Measurements from ENCODE around the gene FGF4. TPM values are rescaled to one million over a fixed set of nuclear protein-coding genes. Genes with fewer than 3 reads are reported as not detected.

FGF4 gene
- total RNA-seq, 1 experiment from 2014 or later = not detected

DNA sequence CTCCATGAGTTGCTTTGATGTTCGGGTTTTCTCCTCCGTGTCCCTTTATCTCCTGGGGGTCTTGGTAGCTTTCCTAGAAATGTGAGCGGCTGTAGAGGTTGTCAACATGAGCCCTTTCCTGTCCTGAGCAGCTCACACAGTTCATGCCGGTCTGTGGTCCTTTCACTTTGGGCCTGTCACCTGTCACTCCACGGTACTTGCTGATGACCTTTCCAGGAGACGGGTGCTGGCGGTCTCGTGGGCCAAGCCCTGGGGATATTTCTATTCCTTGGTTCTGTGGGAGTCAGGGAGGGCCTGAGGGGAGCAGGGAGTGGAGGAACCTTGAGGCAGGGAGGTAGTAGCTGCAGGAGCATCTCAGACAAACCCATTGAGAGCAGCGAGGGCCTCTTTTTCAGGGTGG is 20.9 kb upstream of the FGF4 start:
- ChIA-PET POLR2A (ENCODE audit: low non-redundant PET) (no interaction called here), CTCF (no interaction called here)
- Histone ChIP-seq H3K4me1 (ENCODE audit: insufficient read depth, low read length, poor library complexity, severe bottlenecking) (no peaks in the 10 kb centered on the region), H3K9me3 (ENCODE audit: low read depth, low read length, poor library complexity, severe bottlenecking) (no peaks in the 10 kb centered on the region), H3K36me3 (ENCODE audit: insufficient read depth, low read length, poor library complexity, severe bottlenecking) (no peaks in the 10 kb centered on the region), H3K27me3 (replicated peaks; ENCODE audit: insufficient read depth, low read depth, low read length, poor library complexity) (no peaks in the 10 kb centered on the region), H3K27ac (ENCODE audit: low read depth, low read length, poor library complexity, severe bottlenecking) (no peak overlapping the region), H3K4me3 (ENCODE audit: low read depth, low read length, poor library complexity, severe bottlenecking) (no peak overlapping the region)
- DNase-seq (ENCODE audit: low spot score) = no peak
- TF ChIP-seq EZH2 (IDR thresholded peaks at IDR 0.05; ENCODE audit: borderline replicate concordance, low read depth, low read length, poor library complexity, severe bottlenecking) = no peak
- no TSS peak for BruUV-seq (replicated peaks)
- intact Hi-C loops (cut with micrococcal nuclease; ENCODE audit: unreplicated experiment) = no loop called here

DNA sequence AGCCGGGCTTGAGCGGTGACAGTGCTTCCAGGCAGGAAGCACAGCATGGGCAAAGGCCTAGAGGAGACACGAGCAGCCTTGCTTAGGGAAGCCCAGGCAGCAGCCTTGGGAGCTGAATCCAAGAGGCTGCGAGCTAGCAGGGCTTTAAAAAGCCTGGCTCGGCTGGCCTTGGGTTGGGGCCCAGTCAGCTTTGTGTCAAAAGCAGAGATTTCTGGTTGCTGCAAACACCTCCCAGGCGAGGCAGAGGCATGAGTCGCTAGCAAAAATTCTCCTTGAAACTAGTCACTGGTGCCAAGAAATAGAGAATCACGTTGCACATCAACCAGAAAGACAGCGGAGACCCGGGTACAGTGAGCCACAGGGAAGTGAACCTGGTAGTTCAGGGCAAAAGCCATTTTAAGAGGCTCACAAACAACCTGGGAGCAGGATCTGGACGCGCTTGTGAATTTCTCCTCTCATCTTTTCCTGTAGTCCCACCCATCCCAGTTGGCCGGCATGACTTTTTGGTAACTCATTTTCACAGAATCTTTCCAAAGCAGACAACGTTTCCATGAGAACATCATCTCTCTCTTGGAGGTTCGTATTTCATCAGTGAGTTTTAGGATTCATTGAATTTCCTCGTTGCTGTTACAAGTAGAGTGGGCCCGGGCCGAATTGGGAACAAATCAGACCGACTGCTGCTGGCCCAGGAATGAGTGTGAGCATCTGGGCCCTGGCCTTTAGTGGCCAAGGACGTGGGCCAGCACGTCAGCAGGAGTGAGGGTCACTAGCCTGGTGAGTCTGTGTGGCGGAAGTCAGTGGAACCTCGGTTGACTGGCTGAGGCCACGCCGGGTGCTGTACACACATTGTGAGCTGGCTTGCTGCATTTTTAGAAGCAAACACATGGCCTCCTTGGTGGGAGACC is 16.4 kb upstream of the FGF4 start:
- H3K36me3 ChIP-seq (ENCODE audit: insufficient read depth, low read length, poor library complexity, severe bottlenecking) = no peaks in the 10 kb centered on the region
- TF ChIP-seq EZH2 (IDR thresholded peaks at IDR 0.05; ENCODE audit: borderline replicate concordance, low read depth, low read length, poor library complexity, severe bottlenecking) = no peak
- TF ChIP-seq, protein P1, sequence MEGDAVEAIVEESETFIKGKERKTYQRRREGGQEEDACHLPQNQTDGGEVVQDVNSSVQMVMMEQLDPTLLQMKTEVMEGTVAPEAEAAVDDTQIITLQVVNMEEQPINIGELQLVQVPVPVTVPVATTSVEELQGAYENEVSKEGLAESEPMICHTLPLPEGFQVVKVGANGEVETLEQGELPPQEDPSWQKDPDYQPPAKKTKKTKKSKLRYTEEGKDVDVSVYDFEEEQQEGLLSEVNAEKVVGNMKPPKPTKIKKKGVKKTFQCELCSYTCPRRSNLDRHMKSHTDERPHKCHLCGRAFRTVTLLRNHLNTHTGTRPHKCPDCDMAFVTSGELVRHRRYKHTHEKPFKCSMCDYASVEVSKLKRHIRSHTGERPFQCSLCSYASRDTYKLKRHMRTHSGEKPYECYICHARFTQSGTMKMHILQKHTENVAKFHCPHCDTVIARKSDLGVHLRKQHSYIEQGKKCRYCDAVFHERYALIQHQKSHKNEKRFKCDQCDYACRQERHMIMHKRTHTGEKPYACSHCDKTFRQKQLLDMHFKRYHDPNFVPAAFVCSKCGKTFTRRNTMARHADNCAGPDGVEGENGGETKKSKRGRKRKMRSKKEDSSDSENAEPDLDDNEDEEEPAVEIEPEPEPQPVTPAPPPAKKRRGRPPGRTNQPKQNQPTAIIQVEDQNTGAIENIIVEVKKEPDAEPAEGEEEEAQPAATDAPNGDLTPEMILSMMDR (conservative IDR thresholded peaks at IDR 0.05; ENCODE audit: low read depth, low read length) = no peak
- no peak overlapping the region for H3K27ac ChIP-seq (ENCODE audit: low read depth, low read length, poor library complexity, severe bottlenecking)
- H3K4me1 ChIP-seq (ENCODE audit: insufficient read depth, low read length, poor library complexity, severe bottlenecking) = no peaks in the 10 kb centered on the region
- CTCF ChIA-PET = no interaction called here
- H3K4me3 ChIP-seq (ENCODE audit: low read depth, low read length, poor library complexity, severe bottlenecking) = no peak overlapping the region
- POLR2A ChIA-PET (ENCODE audit: low non-redundant PET) = no interaction called here
- no peaks in the 10 kb centered on the region for H3K27me3 ChIP-seq (replicated peaks; ENCODE audit: insufficient read depth, low read depth, low read length, poor library complexity)
- BruUV-seq (replicated peaks) = no TSS peak
- intact Hi-C loops (cut with micrococcal nuclease; ENCODE audit: unreplicated experiment) = no loop called here
- H3K9me3 ChIP-seq (ENCODE audit: low read depth, low read length, poor library complexity, severe bottlenecking) = no peaks in the 10 kb centered on the region
- DNase-seq (ENCODE audit: low spot score) = no peak

DNA sequence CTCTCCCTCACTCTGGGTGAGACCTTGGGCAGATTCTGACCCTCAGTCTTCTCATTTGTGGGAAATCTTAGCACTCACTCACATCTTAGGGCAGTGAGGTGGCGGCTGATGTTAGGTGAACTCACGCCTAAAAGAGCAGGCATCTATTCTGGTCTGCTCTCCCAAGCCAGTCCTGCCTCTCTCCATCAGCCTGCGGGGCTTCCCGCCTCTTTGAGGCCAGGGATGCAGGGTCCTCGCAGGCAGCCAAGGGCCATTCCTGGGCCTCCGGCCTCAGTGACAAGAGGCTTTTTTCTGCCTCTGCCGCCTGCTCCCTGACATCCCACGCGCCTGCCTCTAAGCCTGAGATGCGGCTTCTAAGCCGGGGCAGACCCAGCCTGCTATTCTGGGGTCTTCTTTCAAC is 13.8 kb upstream of the FGF4 start:
- no TSS peak for BruUV-seq (replicated peaks)
- no peak overlapping the region for H3K27ac ChIP-seq (ENCODE audit: low read depth, low read length, poor library complexity, severe bottlenecking)
- no peaks in the 10 kb centered on the region for H3K27me3 ChIP-seq (replicated peaks; ENCODE audit: insufficient read depth, low read depth, low read length, poor library complexity)
- no peaks in the 10 kb centered on the region for H3K9me3 ChIP-seq (ENCODE audit: low read depth, low read length, poor library complexity, severe bottlenecking)
- no peak for TF ChIP-seq EZH2 (IDR thresholded peaks at IDR 0.05; ENCODE audit: borderline replicate concordance, low read depth, low read length, poor library complexity, severe bottlenecking)
- TF ChIP-seq, protein P1 (conservative IDR thresholded peaks at IDR 0.05; ENCODE audit: low read depth, low read length) = no peak
- no peaks in the 10 kb centered on the region for H3K4me1 ChIP-seq (ENCODE audit: insufficient read depth, low read length, poor library complexity, severe bottlenecking)
- intact Hi-C loops (cut with micrococcal nuclease; ENCODE audit: unreplicated experiment) = no loop called here
- POLR2A ChIA-PET (ENCODE audit: low non-redundant PET) = no interaction called here
- CTCF ChIA-PET = no interaction called here
- H3K4me3 ChIP-seq (ENCODE audit: low read depth, low read length, poor library complexity, severe bottlenecking) = no peak overlapping the region
- H3K36me3 ChIP-seq (ENCODE audit: insufficient read depth, low read length, poor library complexity, severe bottlenecking) = no peaks in the 10 kb centered on the region
- DNase-seq (ENCODE audit: low spot score) = no peak

DNA sequence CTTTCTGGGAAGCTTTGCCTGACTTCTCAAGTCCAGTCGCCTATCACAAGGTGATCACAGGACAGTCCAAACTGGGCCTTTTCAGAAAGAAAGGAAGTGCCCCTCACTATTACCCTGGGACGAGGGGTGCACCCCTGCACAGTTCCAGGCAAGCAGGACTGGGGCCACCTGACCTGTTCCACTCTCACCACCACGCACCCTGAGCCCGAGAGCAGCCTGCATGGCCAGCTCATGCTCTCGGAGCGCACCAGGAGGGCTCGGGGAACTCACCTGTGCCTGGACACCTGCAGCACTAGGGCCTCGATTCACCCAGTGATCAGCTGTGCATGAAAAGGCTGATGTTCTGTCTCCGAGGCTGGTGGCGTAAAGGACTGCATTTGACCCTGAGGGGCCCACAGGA is 12.8 kb upstream of the FGF4 start:
- TF ChIP-seq, protein P1 (conservative IDR thresholded peaks at IDR 0.05; ENCODE audit: low read depth, low read length) = no peak
- TF ChIP-seq EZH2 (IDR thresholded peaks at IDR 0.05; ENCODE audit: borderline replicate concordance, low read depth, low read length, poor library complexity, severe bottlenecking) = no peak
- ChIA-PET POLR2A (ENCODE audit: low non-redundant PET) (no interaction called here), CTCF (no interaction called here)
- no TSS peak for BruUV-seq (replicated peaks)
- H3K27me3 ChIP-seq (replicated peaks; ENCODE audit: insufficient read depth, low read depth, low read length, poor library complexity) = no peaks in the 10 kb centered on the region
- intact Hi-C loops (cut with micrococcal nuclease; ENCODE audit: unreplicated experiment) = no loop called here
- no peak overlapping the region for H3K4me3 ChIP-seq (ENCODE audit: low read depth, low read length, poor library complexity, severe bottlenecking)
- no peak overlapping the region for H3K27ac ChIP-seq (ENCODE audit: low read depth, low read length, poor library complexity, severe bottlenecking)
- H3K36me3 ChIP-seq (ENCODE audit: insufficient read depth, low read length, poor library complexity, severe bottlenecking) = no peaks in the 10 kb centered on the region
- H3K4me1 ChIP-seq (ENCODE audit: insufficient read depth, low read length, poor library complexity, severe bottlenecking) = no peaks in the 10 kb centered on the region
- no peak for DNase-seq (ENCODE audit: low spot score)
- H3K9me3 ChIP-seq (ENCODE audit: low read depth, low read length, poor library complexity, severe bottlenecking) = no peaks in the 10 kb centered on the region
